Endothelial cell of umbilical vein (primary cell): Measurements from ENCODE around the gene TBC1D10A. TPM values are rescaled to one million over a fixed set of nuclear protein-coding genes. Genes with fewer than 3 reads are reported as not detected.

Experiments used
- BruUV-seq: library from RNA; stranded (reverse); fragments of 400-500 nt; replicated peaks from 2 replicates; lab custom pipeline; 2021; lab: Mats Ljungman, UMichigan
- CTCF ChIA-PET: fragments of 300-600, 350-600 bp; sonication (Branson Sonifier 250); formaldehyde crosslinking; loops from one replicate; lab custom pipeline; 2021; ENCODE audit warnings: antibody characterized with exemption, inconsistent platforms; lab: Charles Lee
- POLR2A ChIA-PET: fragments of 300-600, 350-600 bp; sonication (Branson Sonifier 250); formaldehyde crosslinking; loops from one replicate; lab custom pipeline; 2021; ENCODE audit warnings: antibody characterized with exemption, inconsistent platforms; lab: Charles Lee
- DNase-seq: peaks from one replicate; pipeline ENCODE4 v3.0.0-alpha.2; 2011; ENCODE audit warnings: low read depth, low spot score
- FAIRE-seq: peaks from 2 replicates; lab custom pipeline; 2011; peaks lifted over from hg19 to GRCh38; lab: Jason Lieb, UNC
- H2AFZ ChIP-seq: 2 replicates; pipeline ENCODE4 v1.6.0; 2012; ENCODE audit warnings: low read depth, low read length, control low read depth, inconsistent platforms
- H3K27ac ChIP-seq: 2 replicates; pipeline ENCODE4 v1.5.1; 2011; ENCODE audit warnings: low read depth, mild to moderate bottlenecking, control low read depth, low read length, moderate library complexity; ENCODE audit not compliant: insufficient read depth
- H3K27me3 ChIP-seq, 2 experiments: 2 replicates each; pipeline versions ENCODE4 v1.6.0 to v1.6.1; 2011; ENCODE audit warnings: low read length in 2 of 2, mixed read lengths in 1 of 2; ENCODE audit not compliant: control insufficient read depth in 2 of 2, insufficient read depth in 2 of 2
- H3K36me3 ChIP-seq, 2 experiments: 2 replicates in 1 of 2; 3 replicates in 1 of 2; pipeline ENCODE4 v1.5.1; 2011; ENCODE audit warnings: low read length in 2 of 2, mild to moderate bottlenecking in 1 of 2, moderate library complexity in 1 of 2; ENCODE audit not compliant: control insufficient read depth in 2 of 2, insufficient read depth in 2 of 2; ENCODE audit errors: extremely low read depth in 1 of 2
- H3K4me1 ChIP-seq: 3 replicates; pipeline ENCODE4 v1.5.1; 2011; ENCODE audit warnings: mild to moderate bottlenecking, low read length; ENCODE audit not compliant: control insufficient read depth, insufficient read depth; ENCODE audit errors: extremely low read depth
- H3K4me2 ChIP-seq: 2 replicates; pipeline ENCODE4 v1.6.1; 2011; ENCODE audit warnings: low read length, control low read depth, mixed read lengths; ENCODE audit not compliant: insufficient read depth
- H3K4me3 ChIP-seq, 3 experiments: fragments of 200-600 bp in 1 of 3; sonication (generic), shearing (Covaris generic) in 1 of 3; replicated peaks in 1 of 3; 2 replicates each; pipeline ENCODE4 v1.5.1; 2011 to 2016; ENCODE audit warnings: control low read depth in 3 of 3, low read length in 3 of 3, mild to moderate bottlenecking in 2 of 3, inconsistent platforms in 1 of 3, low read depth in 1 of 3, moderate library complexity in 1 of 3; ENCODE audit not compliant: insufficient read depth in 1 of 3
- H3K79me2 ChIP-seq: 2 replicates; pipeline ENCODE4 v1.6.0; 2012; ENCODE audit warnings: low read length, inconsistent platforms; ENCODE audit not compliant: control insufficient read depth, insufficient read depth
- H3K9ac ChIP-seq: replicated peaks from 2 replicates; pipeline ENCODE3; 2011; ENCODE audit warnings: low read length, control low read depth; ENCODE audit not compliant: insufficient read depth; ENCODE audit errors: extremely low read depth
- H3K9me1 ChIP-seq: replicated peaks from 3 replicates; pipeline ENCODE4 v1.6.0; 2011; ENCODE audit warnings: mild to moderate bottlenecking, low read length; ENCODE audit not compliant: control insufficient read depth, insufficient read depth; ENCODE audit errors: extremely low read depth
- H3K9me3 ChIP-seq: replicated peaks from 2 replicates; pipeline ENCODE4 v1.5.1; 2012; ENCODE audit warnings: low read length, inconsistent platforms; ENCODE audit not compliant: control insufficient read depth, insufficient read depth
- H4K20me1 ChIP-seq: replicated peaks from 2 replicates; pipeline ENCODE3; 2011; ENCODE audit warnings: mild to moderate bottlenecking, low read length; ENCODE audit not compliant: control insufficient read depth, insufficient read depth; ENCODE audit errors: extremely low read depth
- EZH2 ChIP-seq: IDR thresholded peaks from 2 replicates; pipeline ENCODE4 v1.6.1; 2012; ENCODE audit warnings: borderline replicate concordance, low read depth, mild to moderate bottlenecking, moderate library complexity, low read length, inconsistent platforms; ENCODE audit not compliant: severe bottlenecking
- FOS ChIP-seq: IDR thresholded peaks from 2 replicates; pipeline ENCODE4 v1.6.1; 2011; ENCODE audit warnings: mild to moderate bottlenecking, low read length, moderate library complexity, borderline replicate concordance; ENCODE audit not compliant: insufficient read depth
- GATA2 ChIP-seq: IDR thresholded peaks from 2 replicates; pipeline ENCODE4 v1.7.0; 2011; ENCODE audit warnings: low read depth, mild to moderate bottlenecking, moderate library complexity, mixed read lengths, low read length; ENCODE audit not compliant: insufficient read length, insufficient read depth
- JUN ChIP-seq: IDR thresholded peaks from 2 replicates; pipeline ENCODE4 v1.6.1; 2011; ENCODE audit warnings: borderline replicate concordance, low read depth; ENCODE audit not compliant: insufficient read length, insufficient read depth
- MYC ChIP-seq: IDR thresholded peaks from one replicate; pipeline ENCODE4 v1.6.1; 2011; ENCODE audit warnings: mild to moderate bottlenecking, low read depth, low read length
- POLR2A ChIP-seq: IDR thresholded peaks from 2 replicates; pipeline ENCODE4 v1.6.1; 2012; ENCODE audit warnings: low read depth, mild to moderate bottlenecking, control low read depth, low read length
- POLR2AphosphoS5 ChIP-seq: IDR thresholded peaks from 2 replicates; pipeline ENCODE4 v1.6.1; 2012; ENCODE audit warnings: low read depth, mild to moderate bottlenecking, control low read depth, low read length, moderate library complexity; ENCODE audit not compliant: insufficient read depth
- dilution Hi-C: fragments of 300-500 bp; cut with MboI; formaldehyde crosslinking; loops from one replicate; pipeline ENCODE4 v1.15.0; 2019; ENCODE audit warnings: low sequenced_read_pairs; ENCODE audit not compliant: extremely low pct_ligation_motif_present
- intact Hi-C: fragments of 100-400 bp; cut with micrococcal nuclease; formaldehyde crosslinking; loops from one replicate; pipeline ENCODE4 v1.10.0; 2022
- polyA plus RNA-seq, 4 experiments: library from polyadenylated mRNA; depleted of rRNA in 3 of 4; stranded (reverse) in 3 of 4; unstranded in 1 of 4; fragments of >200 nt; gene quantifications; 2 replicates each; pipeline versions ENCODE4 v1.2.1 to v1.2.3, GENCODE V29; 2011 to 2012; ENCODE audit warnings: missing spikeins in 1 of 4
- total RNA-seq: library from RNA; stranded (reverse); gene quantifications from 2 replicates; pipeline ENCODE4 v1.2.3, GENCODE V29; 2021
- TF ChIP-seq, protein P1 (sequence below): IDR thresholded peaks from 2 replicates; pipeline ENCODE4 v1.6.1; 2011; ENCODE audit not compliant: insufficient read depth, insufficient read length
- TF ChIP-seq, protein P2 (sequence below), 2 donors: IDR thresholded peaks; 1 replicate in 1 of 2; 2 replicates in 1 of 2; pipeline ENCODE4 v1.5.1; 2011; ENCODE audit warnings: low read length in 2 of 2, mild to moderate bottlenecking in 2 of 2, moderate library complexity in 2 of 2, control low read depth in 1 of 2, inconsistent platforms in 1 of 2, low read depth in 1 of 2; ENCODE audit not compliant: insufficient read depth in 1 of 2; ENCODE audit errors: extremely low read depth in 1 of 2

Gene TBC1D10A
- total and polyA plus RNA-seq, 2 donors (not counting 3 experiments of a cell fraction or from before 2014, with no cell fraction given): 10.0 to 11.9 TPM

DNA sequence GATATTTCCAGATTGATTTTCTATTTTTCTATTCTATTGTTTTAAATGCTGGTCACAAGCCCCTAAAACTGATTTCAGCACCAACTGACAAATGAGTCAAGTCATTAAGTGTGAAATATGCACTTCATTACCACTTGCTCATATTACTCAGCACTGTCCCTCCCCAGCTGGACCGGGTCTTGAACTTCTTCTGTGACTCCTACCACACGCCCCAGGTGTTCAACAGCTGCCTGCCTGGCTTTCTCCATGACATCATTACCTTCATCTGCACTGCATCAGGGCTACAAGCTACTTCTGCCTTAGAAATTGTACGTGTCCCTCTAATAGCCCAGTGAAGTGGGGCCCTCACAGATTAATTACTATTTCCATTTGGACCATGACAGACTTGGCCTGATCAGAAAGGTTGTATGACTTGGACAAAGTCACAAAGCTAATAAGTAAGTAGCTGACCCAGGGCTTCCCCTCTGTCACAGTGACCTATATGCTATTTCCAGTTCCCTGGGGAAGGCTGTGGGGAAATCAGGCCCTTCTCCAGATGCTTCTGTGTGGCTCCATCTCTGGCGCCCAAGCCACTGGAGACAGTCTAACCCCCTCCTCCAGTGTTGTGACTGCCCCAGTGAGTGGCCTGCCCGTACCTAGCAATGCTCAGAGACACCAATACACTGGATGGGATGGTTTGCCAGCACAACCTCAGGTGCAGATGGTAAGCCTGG lies 18.1 kb downstream of the TBC1D10A start:
- Histone ChIP-seq H3K9me3 (no peaks in the 10 kb centered on the region), H4K20me1 (no peaks in the 10 kb centered on the region), H3K9ac (no peak overlapping the region), H3K36me3 (no peaks in the 10 kb centered on the region), H3K4me2 (no peak overlapping the region), H3K4me1 (peaks cover 23% of the 10 kb centered on the region), H2AFZ (no peak overlapping the region), H3K27ac (no peak overlapping the region), H3K27me3 (no peaks in the 10 kb centered on the region), H3K9me1 (no peaks in the 10 kb centered on the region), H3K79me2 (no peaks in the 10 kb centered on the region), H3K4me3 (no peak overlapping the region)
- POLR2A ChIA-PET: no interaction called here
- intact Hi-C loops (no loop called here), dilution Hi-C loops (no loop called here)
- CTCF ChIA-PET: no interaction called here
- no TSS peak for BruUV-seq
- TF ChIP-seq, protein P1, sequence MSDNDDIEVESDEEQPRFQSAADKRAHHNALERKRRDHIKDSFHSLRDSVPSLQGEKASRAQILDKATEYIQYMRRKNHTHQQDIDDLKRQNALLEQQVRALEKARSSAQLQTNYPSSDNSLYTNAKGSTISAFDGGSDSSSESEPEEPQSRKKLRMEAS: no peak
- TF ChIP-seq JUN: no peak
- TF ChIP-seq, protein P2, sequence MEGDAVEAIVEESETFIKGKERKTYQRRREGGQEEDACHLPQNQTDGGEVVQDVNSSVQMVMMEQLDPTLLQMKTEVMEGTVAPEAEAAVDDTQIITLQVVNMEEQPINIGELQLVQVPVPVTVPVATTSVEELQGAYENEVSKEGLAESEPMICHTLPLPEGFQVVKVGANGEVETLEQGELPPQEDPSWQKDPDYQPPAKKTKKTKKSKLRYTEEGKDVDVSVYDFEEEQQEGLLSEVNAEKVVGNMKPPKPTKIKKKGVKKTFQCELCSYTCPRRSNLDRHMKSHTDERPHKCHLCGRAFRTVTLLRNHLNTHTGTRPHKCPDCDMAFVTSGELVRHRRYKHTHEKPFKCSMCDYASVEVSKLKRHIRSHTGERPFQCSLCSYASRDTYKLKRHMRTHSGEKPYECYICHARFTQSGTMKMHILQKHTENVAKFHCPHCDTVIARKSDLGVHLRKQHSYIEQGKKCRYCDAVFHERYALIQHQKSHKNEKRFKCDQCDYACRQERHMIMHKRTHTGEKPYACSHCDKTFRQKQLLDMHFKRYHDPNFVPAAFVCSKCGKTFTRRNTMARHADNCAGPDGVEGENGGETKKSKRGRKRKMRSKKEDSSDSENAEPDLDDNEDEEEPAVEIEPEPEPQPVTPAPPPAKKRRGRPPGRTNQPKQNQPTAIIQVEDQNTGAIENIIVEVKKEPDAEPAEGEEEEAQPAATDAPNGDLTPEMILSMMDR (IDR thresholded peaks at IDR 0.05; ENCODE audit: extremely low read depth in 1 of 2, insufficient read depth in 1 of 2, low read depth in 1 of 2, low read length in 2 of 2): no peak
- TF ChIP-seq GATA2: no peak
- TF ChIP-seq MYC: no peak
- no peak for TF ChIP-seq POLR2A
- TF ChIP-seq FOS: no peak
- TF ChIP-seq EZH2: no peak
- no peak for TF ChIP-seq POLR2AphosphoS5
- no peak for FAIRE-seq
- DNase-seq: no peak
